T1000 (cell line): ENCODE data around the gene ZBTB21.

Experiments used
- DNase-seq: peaks from one replicate; lab custom pipeline; 2025; ENCODE audit warnings: mixed read lengths; lab: John Stamatoyannopoulos, UW

Gene ZBTB21

GRCh38 chr21:42039911-42040351 lies 29.8 kb upstream of the ZBTB21 start:
- peak; percentile 89 for DNase-seq

- DNase-seq, result no peak
Measured at GRCh38 chr21:42039470-42039901, 29.3 kb upstream of the ZBTB21 start.

GRCh38 chr21:42038826-42039425 lies 28.8 kb upstream of the ZBTB21 start:
- no peak for DNase-seq

- no peak for DNase-seq
Measured at GRCh38 chr21:42038393-42038792, 28.2 kb upstream of the ZBTB21 start.

GRCh38 chr21:42037943-42038342 lies 27.8 kb upstream of the ZBTB21 start:
- DNase-seq, result no peak

- DNase-seq, result no peak
Measured at GRCh38 chr21:42037516-42037915, 27.4 kb upstream of the ZBTB21 start.

- DNase-seq, result no peak
Measured at GRCh38 chr21:42036313-42036712, 26.2 kb upstream of the ZBTB21 start.

- DNase-seq, result no peak
Measured at GRCh38 chr21:42032968-42033367, 22.8 kb upstream of the ZBTB21 start.

- DNase-seq, result no peak
Measured at GRCh38 chr21:42032266-42032665, 22.1 kb upstream of the ZBTB21 start.

GRCh38 chr21:42031816-42032215 lies 21.7 kb upstream of the ZBTB21 start:
- DNase-seq, result no peak

GRCh38 chr21:42031241-42031640 lies 21.1 kb upstream of the ZBTB21 start:
- DNase-seq, result no peak

GRCh38 chr21:42030311-42030710 lies 20.2 kb upstream of the ZBTB21 start:
- no peak for DNase-seq

GRCh38 chr21:42028766-42029425 lies 18.7 kb upstream of the ZBTB21 start:
- no peak for DNase-seq

GRCh38 chr21:42027822-42028765 lies 17.9 kb upstream of the ZBTB21 start:
- no peak for DNase-seq

- DNase-seq, result no peak
Measured at GRCh38 chr21:42027085-42027821, 17.1 kb upstream of the ZBTB21 start.

GRCh38 chr21:42026082-42026435 lies 15.9 kb upstream of the ZBTB21 start:
- no peak for DNase-seq

GRCh38 chr21:42025376-42026081 lies 15.4 kb upstream of the ZBTB21 start:
- peak; percentile 41 for DNase-seq

GRCh38 chr21:42022906-42023305 lies 12.7 kb upstream of the ZBTB21 start:
- no peak for DNase-seq

- DNase-seq, result no peak
Measured at GRCh38 chr21:42022091-42022430, 11.9 kb upstream of the ZBTB21 start.

GRCh38 chr21:42021371-42022090 lies 11.4 kb upstream of the ZBTB21 start:
- DNase-seq, result no peak

GRCh38 chr21:42019706-42020105 lies 9.5 kb upstream of the ZBTB21 start:
- DNase-seq, result no peak
